Right lobe of liver (tissue), 6 donors: ENCODE measurements around the gene CHST15. TPM values are rescaled to one million over a fixed set of nuclear protein-coding genes. Genes with fewer than 3 reads are reported as not detected.

Source experiments
- ATAC-seq, 4 donors: fragments of 200-7000 bp; cut with Tn5 transposase; one replicate each; pipeline ENCODE4 v1.9.1; 2020; ENCODE audit warnings: mild to moderate bottlenecking in 4 of 4, moderate library complexity in 4 of 4
- DNase-seq, 3 donors: peaks; one replicate each; pipeline ENCODE4 v3.0.0-alpha.2; 2020
- H3K27ac ChIP-seq, 3 donors: fragments of 200-600 bp; one replicate each; pipeline ENCODE4 v1.8.0; 2022
- H3K27me3 ChIP-seq, 2 donors: fragments of 200-600 bp; one replicate each; pipeline ENCODE4 v1.8.0; 2022
- H3K36me3 ChIP-seq, 4 donors: fragments of 200-600 bp; sonication (generic) in 1 of 4; one replicate each; pipeline versions ENCODE4 v1.5.1 to v1.8.0; 2017 to 2022; ENCODE audit warnings: control low read depth in 1 of 4
- H3K4me1 ChIP-seq, 4 donors: fragments of 200-600 bp; sonication (generic) in 1 of 4; one replicate each; pipeline versions ENCODE4 v1.5.1 to v1.8.0; 2017 to 2022; ENCODE audit warnings: control low read depth in 1 of 4
- H3K4me3 ChIP-seq, 3 donors: fragments of 200-600 bp; one replicate each; pipeline ENCODE4 v1.8.0; 2022
- H3K9me3 ChIP-seq, 4 donors: fragments of 200-600 bp; sonication (generic) in 1 of 4; one replicate each; pipeline versions ENCODE4 v1.5.1 to v1.8.0; 2017 to 2022; ENCODE audit warnings: control low read depth in 1 of 4
- POLR2A ChIP-seq: fragments of 450-650 bp; IDR thresholded peaks from one replicate; pipeline ENCODE4 v1.6.1; 2017; ENCODE audit warnings: antibody characterized with exemption, mild to moderate bottlenecking
- WGBS: methylation state at CpG from one replicate; pipeline ENCODE4 v1.1.6; 2018; ENCODE audit warnings: low coverage, low lambda C conversion rate; ENCODE audit not compliant: insufficient coverage; ENCODE audit errors: missing lambda C conversion rate; 5-methylcytosine and 5-hydroxymethylcytosine counted together
- intact Hi-C, 2 donors: fragments of 100-400 bp; cut with DNase I; formaldehyde crosslinking; loops; one replicate each; pipeline versions ENCODE4 v1.11.2 to v1.14.1; 2022
- total RNA-seq, 6 experiments: library from RNA; depleted of rRNA in 2 of 6; stranded (reverse); fragments of >200 nt in 2 of 6; fragmentation: NEBNext Ultra II Directional in 3 of 6; extraction: Animal tissue kit (Norgen Biotek cat#: 25700) in 3 of 6; gene quantifications; one replicate each; pipeline versions ENCODE4 v1.1.0 to v1.2.4, GENCODE V29; 2016 to 2023
- TF ChIP-seq, protein P1 (sequence below), 4 donors: fragments of 200-600 bp in 3 of 4; fragments of 450-650 bp in 1 of 4; IDR thresholded peaks; one replicate each; pipeline versions ENCODE4 v1.5.1 to v1.8.0; 2016 to 2022; ENCODE audit warnings: antibody characterized with exemption in 4 of 4, mild to moderate bottlenecking in 2 of 4
- donor health status: DM: no; HTN: yes; CAD: no.
- donor health status: DM: no; HTN: no; CAD: no.
- donor health status: DM: no; HTN: no; CAD: no.
- donor health status: DM: no; HTN: yes; CAD: no.
- donor health status: DM: no; HTN: yes; CAD: no.

Gene CHST15
- total RNA-seq, 6 experiments from 2014 or later = 9.2 to 25.8 (median 11.8) TPM

DNA sequence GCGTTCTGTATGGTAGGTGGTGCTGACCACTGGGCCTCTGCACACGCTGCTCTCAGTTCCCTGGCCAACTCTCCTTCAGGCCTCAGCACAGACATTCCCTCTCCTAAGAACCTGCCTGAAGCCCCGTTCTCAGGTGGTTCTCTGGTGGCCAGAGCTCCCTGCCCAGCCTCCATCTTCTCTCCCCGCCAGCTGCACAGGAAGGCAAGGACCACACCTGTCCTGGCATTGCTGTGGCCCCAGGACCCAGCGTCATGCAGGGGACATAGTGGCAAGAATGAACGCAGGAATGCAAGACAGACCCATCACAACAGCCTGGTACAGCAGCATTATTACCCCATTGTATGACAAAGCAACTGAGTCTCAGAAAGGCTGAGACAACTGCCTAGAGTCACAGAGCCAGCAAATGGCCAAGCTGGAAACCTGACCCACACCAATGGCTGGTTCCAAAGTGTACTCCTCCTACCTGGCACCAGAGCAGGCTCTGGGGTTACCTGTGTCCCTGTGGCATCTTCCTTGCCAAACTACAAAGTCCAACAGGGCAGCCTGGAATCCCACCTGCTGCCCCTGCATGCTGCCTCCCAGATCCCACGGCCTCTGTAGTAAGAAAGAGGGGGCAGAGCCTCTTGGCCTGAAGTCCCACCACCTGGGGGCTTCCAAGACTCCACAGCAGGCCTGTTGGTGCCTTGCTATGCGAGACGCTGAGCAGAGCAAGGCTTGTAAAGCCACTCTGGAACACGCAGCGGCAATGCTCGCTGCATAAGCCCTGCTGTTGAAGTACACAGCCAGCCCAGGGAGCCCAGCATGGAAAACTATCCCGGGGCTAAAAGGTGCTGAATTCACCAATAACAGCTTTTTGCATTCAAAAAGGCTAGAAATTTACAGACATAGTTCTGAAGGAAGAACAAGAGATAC lies 73.3 kb downstream of the CHST15 start:
- Histone ChIP-seq H3K36me3 (peaks cover 0 to 6% (median 0%) of the 10 kb centered on the region in 4 donors), H3K27ac (no peak overlapping the region), H3K4me3 (no peak overlapping the region), H3K9me3 (no peaks in the 10 kb centered on the region), H3K27me3 (no peaks in the 10 kb centered on the region), H3K4me1 (peaks cover 0 to 7% (median 0%) of the 10 kb centered on the region in 4 donors)
- TF ChIP-seq, protein P1, sequence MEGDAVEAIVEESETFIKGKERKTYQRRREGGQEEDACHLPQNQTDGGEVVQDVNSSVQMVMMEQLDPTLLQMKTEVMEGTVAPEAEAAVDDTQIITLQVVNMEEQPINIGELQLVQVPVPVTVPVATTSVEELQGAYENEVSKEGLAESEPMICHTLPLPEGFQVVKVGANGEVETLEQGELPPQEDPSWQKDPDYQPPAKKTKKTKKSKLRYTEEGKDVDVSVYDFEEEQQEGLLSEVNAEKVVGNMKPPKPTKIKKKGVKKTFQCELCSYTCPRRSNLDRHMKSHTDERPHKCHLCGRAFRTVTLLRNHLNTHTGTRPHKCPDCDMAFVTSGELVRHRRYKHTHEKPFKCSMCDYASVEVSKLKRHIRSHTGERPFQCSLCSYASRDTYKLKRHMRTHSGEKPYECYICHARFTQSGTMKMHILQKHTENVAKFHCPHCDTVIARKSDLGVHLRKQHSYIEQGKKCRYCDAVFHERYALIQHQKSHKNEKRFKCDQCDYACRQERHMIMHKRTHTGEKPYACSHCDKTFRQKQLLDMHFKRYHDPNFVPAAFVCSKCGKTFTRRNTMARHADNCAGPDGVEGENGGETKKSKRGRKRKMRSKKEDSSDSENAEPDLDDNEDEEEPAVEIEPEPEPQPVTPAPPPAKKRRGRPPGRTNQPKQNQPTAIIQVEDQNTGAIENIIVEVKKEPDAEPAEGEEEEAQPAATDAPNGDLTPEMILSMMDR (IDR thresholded peaks at IDR 0.05) = no peak
- intact Hi-C loops = no loop called here
- DNase-seq = peak in 1 of 3 donors; percentile 28
- ATAC-seq = peak in 3 of 4 donors; percentile 31 to 73 (median 71)
- 71% methylated on average over 3 of the region's 13 CpGs for WGBS

DNA sequence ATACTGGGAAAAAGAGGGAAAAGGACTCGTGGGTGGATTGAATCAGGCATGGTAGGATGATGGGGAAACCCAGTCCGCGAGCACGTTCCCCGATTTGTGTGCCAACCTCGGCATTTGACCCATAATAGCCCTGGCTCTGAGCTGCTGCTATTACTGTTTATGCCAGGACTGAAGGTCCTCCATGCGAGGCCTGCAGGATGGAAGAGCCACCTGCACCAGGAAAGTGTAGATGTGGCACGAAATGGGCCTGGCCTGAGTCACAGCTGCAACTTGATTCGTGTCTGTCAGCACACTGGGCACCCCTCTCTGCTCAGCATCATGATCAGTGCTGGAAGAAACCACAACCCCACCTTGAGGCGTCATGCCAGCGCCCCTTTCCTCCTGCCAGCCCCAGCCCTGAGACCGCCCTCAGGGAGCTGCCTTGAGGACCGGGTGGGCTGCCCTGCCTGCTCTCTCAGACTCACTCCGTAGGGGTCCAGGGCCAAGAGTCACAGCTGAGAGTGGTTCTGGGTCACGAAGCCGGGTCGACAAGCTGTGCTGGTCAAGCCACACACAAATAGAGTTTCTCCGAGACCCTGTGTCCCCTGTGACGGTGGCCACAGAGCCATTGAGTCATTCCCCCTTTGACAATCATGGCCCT lies 74.4 kb downstream of the CHST15 start:
- Histone ChIP-seq H3K27ac (no peak overlapping the region), H3K4me1 (peaks cover 0 to 7% (median 0%) of the 10 kb centered on the region in 4 donors), H3K27me3 (no peaks in the 10 kb centered on the region), H3K9me3 (no peaks in the 10 kb centered on the region), H3K4me3 (no peak overlapping the region), H3K36me3 (peaks cover 0 to 6% (median 0%) of the 10 kb centered on the region in 4 donors)
- intact Hi-C loops = no loop called here
- WGBS = 82% methylated on average over 2 of the region's 19 CpGs
- peak in 1 of 4 donors; percentile 6 for ATAC-seq
- peak in 1 of 3 donors; percentile 31 for DNase-seq
- no peak for TF ChIP-seq POLR2A
- TF ChIP-seq, protein P1 (IDR thresholded peaks at IDR 0.05) = no peak

DNA sequence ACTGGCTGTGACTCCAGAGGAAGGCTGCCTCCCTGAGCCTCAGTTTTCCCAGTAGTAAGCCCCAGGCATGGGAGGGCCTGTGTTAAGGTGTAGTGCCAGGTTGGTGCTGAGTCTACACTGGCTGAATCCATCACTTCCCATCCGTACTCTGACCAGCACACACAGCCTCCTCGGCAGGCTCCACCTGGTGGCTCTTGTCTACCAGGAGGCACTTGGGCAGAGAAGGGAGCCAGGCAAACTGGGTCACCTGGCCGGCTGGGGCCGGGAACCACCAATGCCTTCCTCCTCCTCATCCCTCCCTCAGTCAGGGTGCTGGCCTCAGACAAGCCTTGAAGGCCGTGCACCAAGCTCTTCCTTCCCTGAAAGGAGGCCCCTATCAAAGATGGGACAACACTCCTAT lies 75.7 kb downstream of the CHST15 start:
- no peak overlapping the region for H3K27ac ChIP-seq
- WGBS = no CpG with 5 or more reads among the region's 5 CpGs
- TF ChIP-seq, protein P1 (IDR thresholded peaks at IDR 0.05) = no peak
- no peak for TF ChIP-seq POLR2A
- no peaks in the 10 kb centered on the region for H3K9me3 ChIP-seq
- no peaks in the 10 kb centered on the region for H3K27me3 ChIP-seq
- peaks cover 0 to 6% (median 0%) of the 10 kb centered on the region in 4 donors for H3K36me3 ChIP-seq
- intact Hi-C loops = no loop called here
- no peak overlapping the region for H3K4me3 ChIP-seq
- no peak for ATAC-seq
- peaks cover 0 to 7% (median 0%) of the 10 kb centered on the region in 4 donors for H3K4me1 ChIP-seq
- DNase-seq = peak in 1 of 3 donors; percentile 34

DNA sequence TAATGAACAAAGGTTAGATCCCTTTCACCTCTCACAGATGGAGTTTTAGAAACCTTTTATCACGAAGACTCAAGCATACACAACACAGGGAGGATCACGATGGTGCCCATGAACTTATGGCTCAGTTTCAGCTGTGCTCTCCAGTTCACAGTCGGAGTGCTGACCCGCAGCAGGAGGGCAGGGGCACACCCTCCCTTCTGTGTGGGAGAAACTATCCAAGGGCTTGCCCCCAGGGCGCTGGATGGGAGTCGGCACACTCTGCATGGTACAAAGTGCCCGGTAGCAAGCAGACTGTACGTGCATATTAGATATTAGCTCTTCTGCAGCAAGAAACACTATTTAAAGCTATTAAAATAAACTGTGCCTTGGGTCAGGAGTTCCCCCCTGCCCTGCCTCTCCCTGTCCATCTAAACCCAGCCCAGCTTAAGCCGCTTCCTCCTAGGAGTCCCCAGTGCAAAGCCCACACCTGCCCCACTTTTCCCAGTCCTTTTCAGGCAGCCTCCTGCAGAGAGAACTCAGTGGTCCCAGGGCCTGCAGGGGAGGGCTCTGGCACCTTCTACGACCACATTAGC lies 76.5 kb downstream of the CHST15 start:
- ATAC-seq = no peak
- H3K9me3 ChIP-seq = no peaks in the 10 kb centered on the region
- peaks cover 0 to 6% (median 0%) of the 10 kb centered on the region in 4 donors for H3K36me3 ChIP-seq
- WGBS = 45% methylated on average over 4 of the region's 10 CpGs
- H3K27me3 ChIP-seq = no peaks in the 10 kb centered on the region
- H3K4me1 ChIP-seq = peaks cover 0 to 7% (median 0%) of the 10 kb centered on the region in 4 donors
- peak in 1 of 3 donors; percentile 35 for DNase-seq
- TF ChIP-seq POLR2A = no peak
- TF ChIP-seq, protein P1 (IDR thresholded peaks at IDR 0.05) = no peak
- H3K4me3 ChIP-seq = no peak overlapping the region
- intact Hi-C loops = no loop called here
- H3K27ac ChIP-seq = no peak overlapping the region
